ENCODE results near the gene BCL11B.
"Not testable (repeated sequence)": the region's sequence is repeated elsewhere in the genome, so short reads cannot be mapped to it uniquely, and the experiment has no call there.

BCL11B gene

DNA sequence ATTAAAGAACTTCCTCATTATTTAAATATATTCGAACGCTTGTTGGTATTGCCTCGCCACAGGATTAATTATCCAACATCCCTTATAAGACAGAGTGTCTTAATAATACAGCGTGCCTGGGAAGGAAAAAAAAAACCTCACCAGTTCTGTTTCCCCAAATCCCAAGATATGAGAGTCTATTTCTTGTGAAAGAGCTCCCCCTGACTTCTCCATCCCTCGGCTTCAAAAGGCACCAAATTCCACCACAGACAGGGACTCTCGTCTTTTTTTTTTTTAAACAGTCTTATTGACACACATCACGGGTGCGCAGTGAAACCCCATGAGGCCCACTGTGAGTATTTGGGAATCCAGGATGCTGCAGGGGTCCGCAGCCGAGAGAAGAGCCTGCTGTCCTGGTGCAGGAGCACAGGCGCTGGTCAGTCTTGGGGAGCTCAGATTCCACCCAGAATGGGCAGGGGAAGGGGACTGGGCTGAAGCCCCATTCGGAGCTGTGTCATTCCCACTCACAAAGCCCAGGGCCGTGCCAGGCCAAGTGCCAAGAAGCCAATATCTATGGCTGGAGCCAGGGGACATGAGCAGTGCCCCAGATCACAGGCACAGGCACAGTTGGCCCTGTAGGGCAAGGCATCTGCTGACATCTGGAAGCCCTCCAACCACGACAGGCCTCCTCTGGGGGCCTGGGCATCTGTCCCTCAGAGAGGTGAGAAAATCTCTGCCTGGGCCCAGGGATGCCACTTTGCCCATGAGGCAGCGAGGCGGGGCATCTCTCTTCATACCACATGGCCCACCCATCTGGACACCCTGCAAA lies 71.9 kb downstream of the BCL11B start:
- no peak for DNase-seq (ENCODE audit: low spot score)

DNA sequence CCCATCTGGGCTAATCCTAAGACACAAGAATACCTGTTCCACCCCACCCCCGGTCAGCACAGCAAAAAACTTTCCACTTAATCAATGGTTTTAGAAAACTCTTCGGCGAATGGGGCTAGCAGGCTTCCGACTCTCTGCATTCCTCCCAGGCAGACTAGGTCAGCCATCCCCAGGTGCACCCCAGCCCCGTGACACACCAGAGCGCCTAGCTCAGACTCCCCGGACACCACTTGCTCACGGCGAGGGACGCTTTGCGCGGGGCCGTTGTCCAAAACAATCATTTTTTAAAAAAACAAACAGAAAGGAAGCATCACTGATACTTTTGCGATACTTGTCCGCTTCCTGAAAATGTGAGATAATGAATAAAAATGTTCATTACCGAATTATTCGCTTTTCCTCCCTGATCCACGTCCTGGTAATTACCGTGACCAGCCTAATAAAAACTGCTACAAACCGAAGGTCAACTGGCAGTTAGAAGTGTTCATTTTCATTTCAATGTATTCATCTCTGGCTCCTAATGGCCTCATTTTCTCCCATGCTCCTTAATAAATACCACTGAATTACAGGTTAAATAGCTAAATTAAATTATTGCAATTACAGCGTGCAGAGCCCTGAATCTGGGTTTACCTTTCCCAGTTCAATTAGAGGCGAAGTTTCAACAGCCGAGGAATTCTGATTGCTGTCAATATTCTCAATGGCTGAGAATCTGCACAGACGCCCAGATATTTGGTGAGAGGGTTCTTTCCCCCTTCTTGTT lies 73.1 kb downstream of the BCL11B start:
- no peak for DNase-seq (ENCODE audit: low spot score)

DNA sequence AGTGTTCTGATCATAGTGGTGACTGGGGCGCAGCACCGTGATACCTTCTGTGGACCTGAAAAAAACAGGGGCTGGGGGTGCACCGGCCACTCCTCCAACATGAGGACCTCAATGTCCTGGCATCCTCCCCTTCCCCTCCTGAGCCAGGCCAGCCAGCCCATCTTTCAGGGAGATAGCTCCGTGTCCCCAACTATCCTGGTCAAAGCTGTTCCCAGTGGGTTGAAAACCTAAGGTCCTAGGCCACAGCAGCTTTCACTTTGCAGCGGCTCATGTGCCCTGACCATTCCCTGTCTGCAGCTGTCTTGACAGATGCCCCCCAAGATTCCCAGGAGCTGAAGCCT lies 75.7 kb downstream of the BCL11B start:
- DNase-seq (ENCODE audit: low spot score), result no peak

DNA sequence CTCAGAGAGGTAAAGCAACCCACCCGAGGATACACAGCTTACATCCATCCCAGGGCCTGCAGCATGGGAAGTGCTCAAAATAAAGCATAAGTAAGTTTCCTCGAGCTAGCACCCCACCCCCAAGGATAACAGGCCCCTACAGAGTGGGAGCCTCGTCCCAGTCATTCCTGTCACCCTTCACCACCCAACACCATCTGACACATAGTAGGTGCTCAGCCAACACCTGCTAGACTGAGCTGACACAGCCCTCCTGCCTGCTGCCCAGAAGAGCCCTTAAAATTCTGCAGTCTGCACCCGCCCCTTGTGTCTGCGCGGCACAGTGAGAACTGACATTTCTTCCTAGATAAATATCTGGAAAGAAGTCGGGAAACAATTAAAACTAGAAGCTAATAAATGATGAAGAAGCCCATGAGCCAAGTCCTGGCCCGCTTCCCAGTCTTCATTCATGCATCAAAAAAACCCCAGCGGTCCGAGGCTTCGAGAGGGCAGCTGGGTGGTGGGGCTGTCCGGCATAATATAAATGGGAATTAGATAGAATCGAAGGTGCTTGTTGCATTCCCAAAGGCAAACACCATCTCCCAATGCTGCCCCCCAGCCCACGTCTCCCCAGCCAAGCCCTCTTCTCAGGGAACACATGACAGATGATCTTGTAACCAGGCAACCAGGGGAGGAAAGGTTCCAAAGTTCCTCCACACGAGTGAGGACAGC lies 76.2 kb downstream of the BCL11B start:
- DNase-seq (ENCODE audit: low spot score), result no peak

GRCh38 chr14:99194736-99195135 lies 77.3 kb downstream of the BCL11B start:
- no peak for DNase-seq (ENCODE audit: low spot score)

DNA sequence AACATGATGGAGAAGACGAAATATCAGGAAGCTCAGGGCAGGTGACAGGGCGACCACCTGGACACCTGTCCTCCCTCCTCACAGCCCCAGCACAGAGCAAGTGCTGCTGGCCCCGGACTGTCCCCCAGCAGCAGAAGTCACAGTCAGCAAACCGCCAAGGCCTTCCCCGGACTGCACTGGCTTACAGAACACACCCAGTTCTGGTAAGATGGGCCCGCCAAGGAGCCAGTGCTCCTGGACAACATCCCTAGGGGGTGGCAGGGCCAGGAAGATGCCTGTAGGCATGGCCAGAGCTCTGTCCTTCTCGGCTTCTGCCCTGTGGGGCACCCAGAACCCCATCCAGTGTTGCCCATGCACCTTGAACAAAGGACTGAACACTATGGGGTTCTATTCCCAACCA lies 77.9 kb downstream of the BCL11B start:
- DNase-seq (ENCODE audit: low spot score), result no peak

DNA sequence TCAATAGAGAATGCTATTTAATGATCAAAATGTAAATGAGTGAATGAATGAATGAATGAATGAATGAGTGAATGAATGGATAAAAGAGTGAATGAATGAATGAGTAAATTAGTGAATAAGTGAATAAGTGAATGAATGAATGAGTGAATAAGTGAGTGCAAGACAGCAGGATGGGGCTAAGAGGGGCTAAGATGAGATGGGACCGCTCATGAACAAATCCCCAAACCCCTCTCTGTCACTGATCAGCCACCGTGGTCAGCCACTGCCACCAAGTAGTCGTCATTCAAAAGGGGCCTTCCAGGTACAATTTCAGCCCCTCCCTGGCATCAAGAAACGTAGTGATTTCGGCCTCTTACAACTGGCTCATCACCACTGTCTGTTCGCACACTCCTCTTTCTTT lies 79.2 kb downstream of the BCL11B start:
- DNase-seq (ENCODE audit: low spot score), result no peak

GRCh38 chr14:99192028-99192621 lies 79.9 kb downstream of the BCL11B start:
- DNase-seq (ENCODE audit: low spot score), result peak; percentile 21

- no peak for DNase-seq (ENCODE audit: low spot score)
Measured at GRCh38 chr14:99191395-99192027, 80.5 kb downstream of the BCL11B start.

GRCh38 chr14:99190696-99191394 lies 81.2 kb downstream of the BCL11B start:
- no peak for DNase-seq (ENCODE audit: low spot score)

GRCh38 chr14:99189201-99189801 lies 82.7 kb downstream of the BCL11B start:
- peak; percentile 36 for DNase-seq (ENCODE audit: low spot score)

DNA sequence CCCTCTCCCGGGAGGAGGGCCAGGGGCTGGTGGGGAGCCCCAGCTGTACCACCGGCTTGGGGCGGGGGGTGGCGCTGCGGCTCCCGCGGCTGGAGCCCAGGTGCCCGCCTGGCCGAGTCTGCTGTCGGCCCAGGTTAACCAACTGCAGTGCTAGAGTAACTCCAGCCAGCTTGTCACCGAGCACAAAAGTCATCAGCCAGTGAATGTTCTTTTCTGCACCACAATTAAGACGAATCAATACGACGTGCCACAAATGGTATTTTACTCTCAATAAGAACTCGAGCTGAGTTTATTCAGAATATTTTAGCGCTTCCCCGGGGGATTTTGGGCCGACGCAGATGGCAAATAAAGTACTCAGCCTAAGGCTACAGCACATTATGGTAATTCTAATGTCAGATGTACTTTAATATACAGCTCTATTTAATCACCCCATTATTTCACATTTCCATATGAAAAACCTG lies 83.2 kb downstream of the BCL11B start:
- DNase-seq (ENCODE audit: low spot score), result no peak

- DNase-seq (ENCODE audit: low spot score), result no peak
Measured at GRCh38 chr14:99187858-99188257, 84.1 kb downstream of the BCL11B start.

DNA sequence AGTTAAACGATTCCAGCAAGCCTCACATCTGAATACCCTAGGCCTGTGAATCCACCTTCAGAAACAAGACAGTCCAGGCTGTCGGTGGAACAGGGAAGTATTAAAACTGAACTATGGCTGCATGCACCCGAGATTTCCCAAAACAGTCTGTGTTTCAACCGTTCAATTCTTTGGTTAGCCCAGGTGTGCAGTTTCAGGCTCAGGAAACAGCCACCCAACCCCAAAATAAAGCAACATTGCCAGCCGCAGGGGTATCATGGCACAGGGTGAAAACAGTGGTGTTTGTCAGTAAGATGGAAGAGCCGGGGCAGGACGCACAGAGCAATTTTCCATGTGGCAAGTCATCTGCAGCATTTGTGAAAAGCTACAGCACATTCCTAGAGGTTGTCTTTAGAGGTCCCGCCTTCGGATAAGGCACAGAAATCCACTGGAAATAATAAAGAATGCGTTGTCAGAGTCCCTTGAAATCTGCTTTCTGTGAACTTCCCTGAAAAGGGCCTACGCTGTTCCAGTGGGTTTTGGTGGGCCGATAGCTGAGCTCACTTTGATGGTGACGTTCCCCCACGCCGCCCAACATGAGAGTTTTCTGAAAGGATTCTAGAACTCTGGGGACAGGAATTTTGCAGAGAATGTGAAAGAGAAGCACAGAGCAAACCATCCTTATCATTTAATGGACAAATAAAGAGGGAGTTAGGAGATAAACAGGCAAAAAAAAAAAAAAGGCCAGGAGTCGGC lies 84.9 kb downstream of the BCL11B start:
- no peak for DNase-seq (ENCODE audit: low spot score)

- DNase-seq (ENCODE audit: low spot score), result not testable (repeated sequence)
Measured at GRCh38 chr14:99186336-99186735, 85.7 kb downstream of the BCL11B start.

DNA sequence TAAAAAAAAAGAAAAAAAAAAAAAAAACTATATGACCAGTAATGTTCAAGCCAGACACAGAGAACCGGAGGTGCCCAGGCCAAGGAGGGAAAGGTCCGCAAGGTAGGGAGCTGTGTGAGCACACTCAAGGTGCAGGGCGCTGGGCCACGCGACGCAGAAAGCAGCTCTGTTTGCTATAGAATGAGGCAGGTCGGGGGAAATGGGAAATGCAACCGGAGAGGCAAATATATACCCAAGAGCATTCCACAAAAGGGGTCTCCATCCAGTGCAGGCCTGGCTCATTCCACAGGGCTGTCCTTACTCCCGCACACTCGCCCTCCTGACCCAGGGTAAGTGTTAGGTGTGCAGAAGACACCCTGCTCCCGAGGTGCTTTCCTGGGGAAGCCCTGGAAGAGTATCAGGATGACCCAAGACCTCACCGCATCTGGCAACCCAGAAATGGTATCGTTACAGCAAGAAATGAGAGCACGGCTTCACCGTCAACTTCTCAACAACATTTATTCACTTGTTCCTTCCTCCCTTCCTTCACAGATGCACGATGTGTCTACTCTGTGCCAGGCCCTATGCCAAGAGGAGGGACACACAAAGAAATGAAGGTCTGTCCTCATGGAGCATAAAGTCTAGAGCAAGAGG lies 86.4 kb downstream of the BCL11B start:
- no peak for DNase-seq (ENCODE audit: low spot score)

DNA sequence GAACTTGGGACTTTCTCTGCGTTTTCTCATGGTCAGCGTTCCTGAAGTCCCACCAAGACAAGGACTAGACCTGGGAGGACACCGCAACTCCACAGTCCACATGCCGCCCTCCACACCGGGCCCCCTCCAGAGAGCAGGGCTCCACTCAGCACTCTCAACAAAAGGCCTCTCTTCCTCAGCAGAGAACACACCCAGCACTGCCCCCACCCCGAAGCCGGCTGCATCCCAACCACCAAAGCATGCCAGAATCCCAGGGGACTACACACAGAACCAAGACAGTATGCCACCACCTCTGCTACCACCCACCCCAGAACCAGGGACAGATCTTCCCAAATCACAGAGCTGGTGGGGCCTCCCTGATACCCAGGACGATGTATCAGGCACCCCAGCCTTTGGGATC lies 88.3 kb downstream of the BCL11B start:
- DNase-seq (ENCODE audit: low spot score), result no peak

GRCh38 chr14:99183311-99183710 lies 88.7 kb downstream of the BCL11B start:
- DNase-seq (ENCODE audit: low spot score), result no peak

DNA sequence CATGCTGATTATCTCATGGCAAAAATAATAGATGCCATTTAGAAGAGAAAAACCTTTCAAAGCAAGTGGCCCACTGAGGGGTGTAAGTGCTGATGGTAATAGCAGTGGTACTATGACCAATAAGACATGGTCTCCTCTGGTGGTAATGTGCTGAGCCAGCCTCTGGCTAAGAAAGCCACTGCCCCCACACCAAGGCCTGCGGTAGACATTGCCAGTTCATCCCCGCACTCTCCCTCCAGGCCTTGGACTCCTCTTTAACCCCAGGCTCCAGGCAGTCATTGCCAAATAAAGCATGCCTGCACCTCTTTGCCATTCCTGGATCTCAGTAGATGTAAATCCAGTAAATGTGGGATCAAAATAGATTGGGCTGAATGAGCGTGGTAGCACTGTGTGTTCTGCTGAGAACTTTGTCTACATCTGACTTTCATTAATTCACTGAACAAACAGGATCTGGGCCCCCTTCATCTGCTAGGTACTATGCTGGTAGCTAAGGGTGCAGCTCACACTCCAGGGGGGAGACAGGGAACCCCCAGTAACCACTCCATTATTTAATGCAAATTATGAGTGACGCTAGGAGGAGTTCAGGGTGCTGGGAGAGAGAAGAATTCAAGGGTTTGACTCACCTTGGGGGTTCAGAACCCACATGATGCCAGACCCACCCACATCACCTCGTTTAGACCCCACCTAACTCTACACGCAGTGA lies 89.3 kb downstream of the BCL11B start:
- DNase-seq (ENCODE audit: low spot score), result no peak

All from globus pallidus (tissue), 1 donor.